ENCODE data around the gene SIDT1. TPM values are rescaled to one million over a fixed set of nuclear protein-coding genes. Genes with fewer than 3 reads are reported as not detected.

The SIDT1 gene
- total RNA-seq, 1 donor from 2014 or later: not detected

DNA sequence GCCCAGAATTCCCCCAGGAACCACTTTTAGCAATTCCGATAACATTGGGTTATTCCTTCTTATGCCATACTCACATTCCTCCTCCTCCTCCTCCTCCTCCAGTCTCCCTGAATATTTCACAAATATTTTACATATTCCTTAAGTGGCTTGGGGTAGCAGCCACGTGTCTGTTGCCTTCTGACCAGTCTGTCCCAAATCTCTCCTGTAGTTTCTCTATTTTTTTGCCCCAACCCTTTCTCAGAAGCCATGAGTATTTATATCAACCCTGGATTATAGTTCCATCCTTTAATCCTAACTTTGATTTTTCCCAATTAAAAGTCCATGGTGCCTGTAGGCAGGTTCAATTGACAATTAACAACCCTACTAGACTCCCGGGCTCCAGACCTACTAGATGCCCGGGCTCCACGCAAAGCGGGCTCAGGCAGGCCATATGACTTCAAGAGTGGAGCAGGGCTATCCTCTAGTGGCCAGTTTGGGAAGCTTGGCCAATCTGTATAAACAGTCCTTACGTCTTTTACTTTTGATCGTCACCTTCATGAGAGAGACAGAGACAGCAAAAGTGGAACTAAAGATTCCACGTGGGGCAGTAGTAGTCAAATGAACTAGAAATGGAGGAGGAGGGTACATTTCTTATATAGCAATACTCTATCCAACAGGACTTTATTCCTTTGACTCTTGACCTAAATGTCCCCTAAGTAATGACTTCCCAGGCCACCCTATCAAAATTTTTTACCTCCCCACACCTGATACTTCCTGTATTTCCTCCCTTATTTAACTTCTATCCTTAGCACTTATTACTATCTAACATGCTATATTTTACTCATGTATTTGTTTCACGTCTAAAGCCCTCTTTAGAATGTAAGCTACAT, 94.4 kb downstream of the SIDT1 start:
- no peak overlapping the region for H3K27ac Mint-ChIP-seq (ENCODE audit: unreplicated experiment)
- H3K27me3 Mint-ChIP-seq (ENCODE audit: low read depth): peaks cover 11% of the 10 kb centered on the region
- DNase-seq (ENCODE audit: low spot score): no peak
- TF ChIP-seq, protein P1, sequence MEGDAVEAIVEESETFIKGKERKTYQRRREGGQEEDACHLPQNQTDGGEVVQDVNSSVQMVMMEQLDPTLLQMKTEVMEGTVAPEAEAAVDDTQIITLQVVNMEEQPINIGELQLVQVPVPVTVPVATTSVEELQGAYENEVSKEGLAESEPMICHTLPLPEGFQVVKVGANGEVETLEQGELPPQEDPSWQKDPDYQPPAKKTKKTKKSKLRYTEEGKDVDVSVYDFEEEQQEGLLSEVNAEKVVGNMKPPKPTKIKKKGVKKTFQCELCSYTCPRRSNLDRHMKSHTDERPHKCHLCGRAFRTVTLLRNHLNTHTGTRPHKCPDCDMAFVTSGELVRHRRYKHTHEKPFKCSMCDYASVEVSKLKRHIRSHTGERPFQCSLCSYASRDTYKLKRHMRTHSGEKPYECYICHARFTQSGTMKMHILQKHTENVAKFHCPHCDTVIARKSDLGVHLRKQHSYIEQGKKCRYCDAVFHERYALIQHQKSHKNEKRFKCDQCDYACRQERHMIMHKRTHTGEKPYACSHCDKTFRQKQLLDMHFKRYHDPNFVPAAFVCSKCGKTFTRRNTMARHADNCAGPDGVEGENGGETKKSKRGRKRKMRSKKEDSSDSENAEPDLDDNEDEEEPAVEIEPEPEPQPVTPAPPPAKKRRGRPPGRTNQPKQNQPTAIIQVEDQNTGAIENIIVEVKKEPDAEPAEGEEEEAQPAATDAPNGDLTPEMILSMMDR (IDR thresholded peaks at IDR 0.05): peak; percentile 94
- H3K9me3 Mint-ChIP-seq (ENCODE audit: low read depth): no peaks in the 10 kb centered on the region
- H3K4me3 Mint-ChIP-seq (ENCODE audit: unreplicated experiment): no peak overlapping the region
- H3K36me3 Mint-ChIP-seq (ENCODE audit: low read depth): no peaks in the 10 kb centered on the region
- H3K4me1 Mint-ChIP-seq (ENCODE audit: low read depth): peaks cover 13% of the 10 kb centered on the region

DNA sequence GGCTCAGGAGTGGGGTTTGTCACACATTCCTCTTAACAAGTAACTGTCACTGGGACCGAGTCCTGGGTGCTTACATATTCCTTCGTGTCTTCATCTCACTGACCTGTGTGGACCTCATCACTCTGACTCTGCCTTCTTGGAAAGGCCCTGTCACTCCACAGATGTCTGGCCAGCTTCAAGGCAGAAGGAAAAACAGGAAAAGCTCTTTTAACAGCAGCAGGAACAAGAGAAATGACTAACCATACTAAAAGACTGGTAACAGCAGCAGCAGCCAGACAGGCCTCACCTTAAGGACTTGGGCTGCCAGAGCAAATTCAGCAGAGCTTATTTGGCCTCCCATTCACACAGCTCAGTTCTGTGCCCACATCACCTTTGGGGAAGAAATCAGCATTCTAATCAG, 96.0 kb downstream of the SIDT1 start:
- peaks cover 11% of the 10 kb centered on the region for H3K27me3 Mint-ChIP-seq (ENCODE audit: low read depth)
- H3K36me3 Mint-ChIP-seq (ENCODE audit: low read depth): no peaks in the 10 kb centered on the region
- H3K27ac Mint-ChIP-seq (ENCODE audit: unreplicated experiment): no peak overlapping the region
- no peak for DNase-seq (ENCODE audit: low spot score)
- TF ChIP-seq, protein P1 (IDR thresholded peaks at IDR 0.05): no peak
- no peaks in the 10 kb centered on the region for H3K9me3 Mint-ChIP-seq (ENCODE audit: low read depth)
- peaks cover 13% of the 10 kb centered on the region for H3K4me1 Mint-ChIP-seq (ENCODE audit: low read depth)
- H3K4me3 Mint-ChIP-seq (ENCODE audit: unreplicated experiment): no peak overlapping the region

DNA sequence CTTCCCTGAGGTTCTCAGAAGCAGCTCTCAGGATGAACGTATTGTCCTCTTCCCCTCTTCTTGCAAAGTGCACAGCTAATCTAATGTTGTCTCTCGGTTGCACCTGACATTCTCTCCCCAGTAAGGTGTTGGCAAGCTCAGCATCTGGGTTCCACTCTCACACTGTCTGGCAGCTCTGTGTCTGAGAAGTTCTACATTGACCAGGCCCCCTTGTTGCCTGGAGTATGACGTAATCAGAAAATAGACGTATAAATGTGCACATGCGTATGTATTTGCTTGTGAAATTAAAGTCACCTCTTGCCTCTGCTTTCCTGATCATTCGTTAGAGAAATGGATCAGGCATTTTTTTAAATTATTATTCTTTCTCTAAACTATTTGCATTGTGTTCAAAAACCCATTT, 96.4 kb downstream of the SIDT1 start:
- H3K4me1 Mint-ChIP-seq (ENCODE audit: low read depth): peaks cover 13% of the 10 kb centered on the region
- peaks cover 11% of the 10 kb centered on the region for H3K27me3 Mint-ChIP-seq (ENCODE audit: low read depth)
- TF ChIP-seq, protein P1 (IDR thresholded peaks at IDR 0.05): no peak
- no peaks in the 10 kb centered on the region for H3K36me3 Mint-ChIP-seq (ENCODE audit: low read depth)
- H3K27ac Mint-ChIP-seq (ENCODE audit: unreplicated experiment): no peak overlapping the region
- H3K9me3 Mint-ChIP-seq (ENCODE audit: low read depth): no peaks in the 10 kb centered on the region
- H3K4me3 Mint-ChIP-seq (ENCODE audit: unreplicated experiment): no peak overlapping the region
- no peak for DNase-seq (ENCODE audit: low spot score)

DNA sequence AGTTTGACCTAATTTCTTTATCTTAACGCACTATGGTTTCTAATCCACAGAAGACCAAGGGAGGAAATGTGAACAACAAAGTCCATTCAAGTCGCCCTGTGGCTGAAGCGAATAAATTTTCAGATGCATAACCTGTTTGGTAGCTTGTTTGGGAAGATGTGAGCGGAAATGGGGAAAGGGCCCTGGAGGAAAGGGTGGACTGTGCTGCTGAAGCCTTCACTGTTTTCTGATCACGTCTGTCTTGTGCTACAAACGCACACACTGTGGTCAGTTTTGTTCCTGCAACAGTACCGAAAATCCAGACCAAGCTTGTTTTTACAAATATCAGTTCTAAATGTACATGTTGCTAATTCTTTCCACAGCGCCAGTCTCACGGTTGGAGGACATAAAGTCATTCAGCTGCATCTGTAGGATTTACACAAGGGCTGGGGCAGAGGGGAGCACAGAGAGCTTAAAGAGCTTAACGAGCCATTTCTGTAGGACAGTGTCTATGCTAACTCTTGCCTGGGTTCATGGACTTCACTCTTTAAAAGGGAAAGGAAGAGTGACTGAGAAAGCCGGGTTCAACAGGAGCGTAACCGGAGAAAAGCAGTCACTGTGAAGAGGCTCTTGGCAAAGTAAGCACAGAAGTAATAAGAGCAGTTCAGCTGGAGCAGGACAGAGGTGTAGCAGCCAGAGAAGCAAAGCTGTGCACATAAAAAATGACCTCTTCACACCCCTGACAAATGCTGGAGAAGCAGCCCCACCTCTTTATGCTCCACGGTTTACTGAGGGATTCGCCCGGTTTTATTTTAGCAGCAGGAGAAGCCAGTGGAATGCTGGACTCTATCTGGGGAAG, 97.4 kb downstream of the SIDT1 start:
- H3K4me1 Mint-ChIP-seq (ENCODE audit: low read depth): peaks cover 13% of the 10 kb centered on the region
- no peak overlapping the region for H3K4me3 Mint-ChIP-seq (ENCODE audit: unreplicated experiment)
- H3K27me3 Mint-ChIP-seq (ENCODE audit: low read depth): peaks cover 7% of the 10 kb centered on the region
- H3K9me3 Mint-ChIP-seq (ENCODE audit: low read depth): no peaks in the 10 kb centered on the region
- TF ChIP-seq, protein P1 (IDR thresholded peaks at IDR 0.05): no peak
- H3K36me3 Mint-ChIP-seq (ENCODE audit: low read depth): no peaks in the 10 kb centered on the region
- H3K27ac Mint-ChIP-seq (ENCODE audit: unreplicated experiment): no peak overlapping the region
- no peak for DNase-seq (ENCODE audit: low spot score)

DNA sequence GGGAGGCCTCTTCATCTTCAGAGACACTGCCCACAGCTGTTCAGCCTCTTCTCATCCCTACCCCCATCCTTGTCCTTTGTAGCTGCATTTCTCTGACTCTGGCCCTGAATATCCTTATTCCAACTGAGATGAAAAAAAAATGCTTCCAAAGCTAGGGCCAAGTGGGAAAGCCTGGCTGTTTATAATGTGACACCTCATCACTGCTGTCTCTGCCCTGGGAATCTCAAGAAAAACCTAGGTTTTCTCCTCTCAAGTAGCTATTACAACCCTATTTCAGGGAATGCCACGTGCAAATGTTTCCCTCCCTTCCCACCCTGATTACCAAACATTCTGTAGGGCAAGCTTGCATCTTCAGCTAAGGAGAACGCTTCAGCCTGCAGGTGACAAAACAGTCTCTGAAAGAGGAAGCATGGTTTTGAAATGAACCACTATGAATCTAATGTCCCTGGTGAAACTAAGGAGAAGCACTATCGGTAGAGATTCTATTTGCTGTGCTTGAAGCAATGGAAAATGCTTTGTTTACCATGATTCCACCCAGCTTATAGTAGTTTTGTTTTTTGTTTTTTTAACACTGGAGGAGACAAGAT, 98.7 kb downstream of the SIDT1 start:
- Mint-ChIP-seq H3K27ac (ENCODE audit: unreplicated experiment) (no peak overlapping the region), H3K4me3 (ENCODE audit: unreplicated experiment) (no peak overlapping the region), H3K27me3 (ENCODE audit: low read depth) (peaks cover 2% of the 10 kb centered on the region), H3K36me3 (ENCODE audit: low read depth) (no peaks in the 10 kb centered on the region), H3K9me3 (ENCODE audit: low read depth) (no peaks in the 10 kb centered on the region), H3K4me1 (ENCODE audit: low read depth) (peaks cover 12% of the 10 kb centered on the region)
- TF ChIP-seq, protein P1 (IDR thresholded peaks at IDR 0.05): no peak
- DNase-seq (ENCODE audit: low spot score): no peak

All from chondrocyte (in vitro differentiated cells).